HK-2 (cell line): ENCODE measurements around the gene IFT25.
"Not testable (repeated sequence)": the region's sequence is repeated elsewhere in the genome, so short reads cannot be mapped to it uniquely, and the experiment has no call there.

ENCODE experiments used
- DNase-seq: peaks from one replicate; pipeline ENCODE4 v3.0.0-alpha.2; 2018; ENCODE audit not compliant: unreplicated experiment

The IFT25 gene

DNA sequence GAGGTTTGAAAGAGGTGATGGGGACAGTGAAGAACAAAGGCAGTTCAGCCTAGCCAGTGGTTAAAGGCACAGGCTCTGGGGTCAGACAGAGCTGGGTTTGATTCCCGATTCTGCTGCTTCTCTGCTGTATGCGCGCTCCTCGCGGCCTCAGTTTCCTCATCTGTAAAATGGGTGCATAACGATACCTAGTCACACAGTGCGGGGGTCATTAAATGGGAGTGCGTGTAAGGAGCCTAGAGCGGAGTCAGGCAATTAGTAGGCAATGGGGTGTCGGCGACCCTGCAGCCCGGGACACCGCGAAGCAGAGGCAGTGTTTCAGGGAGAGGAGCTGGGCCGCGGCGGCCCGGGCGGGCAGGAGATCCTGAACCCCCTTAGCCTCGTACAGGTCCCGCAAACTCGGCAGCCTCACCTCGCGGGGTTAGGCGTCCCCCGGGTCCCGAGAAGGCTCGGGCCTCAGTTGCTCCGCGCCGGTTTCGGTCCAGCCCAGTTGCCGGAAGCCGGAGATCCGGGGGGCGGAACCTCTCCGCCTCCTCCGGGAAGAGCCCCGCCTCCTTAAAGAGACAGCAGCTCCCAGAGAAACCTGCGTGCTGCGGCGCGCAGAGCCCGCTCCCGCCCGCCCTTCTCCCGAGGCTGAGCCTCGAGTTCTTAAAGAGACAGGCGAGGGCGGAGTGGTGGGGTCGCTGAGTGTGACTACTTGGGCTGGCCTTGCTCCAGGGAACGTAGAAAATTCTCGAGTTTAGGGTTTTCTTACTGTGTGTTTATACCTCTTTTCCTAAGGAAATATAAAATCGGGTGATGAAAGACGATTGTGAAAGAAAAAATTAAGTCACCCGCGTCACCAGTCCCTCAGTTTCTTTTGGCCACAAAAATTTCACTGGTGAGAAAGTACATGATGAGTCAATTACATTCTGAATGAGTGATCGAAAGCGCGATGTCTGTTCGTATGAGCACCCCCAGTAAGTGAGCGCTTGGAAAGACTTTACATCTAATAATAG, 55.9 kb downstream of the IFT25 start, which contains the start of gene YIPF1:
TSS of gene YIPF1 (minus strand) at position 494 of the 995 bp plus-strand sequence. CDS start 860 bp downstream, outside the sequence.
- DNase-seq = peak; percentile 86

DNA sequence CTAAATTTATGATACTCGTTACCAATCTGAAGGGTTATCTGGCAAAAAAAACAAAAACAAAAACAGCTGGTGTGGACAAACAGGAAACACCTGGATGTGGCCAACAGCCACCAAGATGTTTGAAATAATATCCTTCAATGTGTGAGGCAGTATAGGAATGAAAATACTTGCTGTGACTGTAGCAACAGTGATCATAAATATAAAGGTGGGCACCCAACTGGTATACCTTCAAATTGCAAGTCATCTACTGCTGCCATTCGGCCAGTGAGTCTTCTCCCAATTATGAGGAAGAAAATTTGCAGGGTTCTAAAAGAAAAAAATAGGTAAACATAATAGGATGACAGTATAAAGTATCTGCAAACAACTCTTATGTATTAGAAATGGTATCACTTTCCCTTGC, 56.8 kb downstream of the IFT25 start:
- DNase-seq = no peak

DNA sequence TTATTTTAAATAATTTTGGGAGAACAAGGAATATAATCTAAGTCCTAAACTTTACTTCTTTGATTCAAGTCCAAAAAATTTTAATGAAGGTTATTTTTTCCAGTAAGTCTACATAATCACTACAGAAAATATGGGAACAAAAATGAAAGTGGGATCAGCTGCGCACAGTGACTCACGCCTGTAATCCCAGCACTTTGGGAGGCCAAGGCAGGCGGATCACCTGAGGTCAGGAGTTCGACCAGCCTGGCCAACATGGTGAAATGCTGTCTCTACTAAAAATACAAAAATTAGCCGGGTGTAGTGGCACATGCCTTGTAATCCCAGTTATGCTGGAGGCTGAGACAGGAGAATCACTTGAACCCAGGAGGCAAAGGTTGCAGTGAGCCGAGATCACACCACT, 61.9 kb downstream of the IFT25 start:
- DNase-seq = not testable (repeated sequence)

DNA sequence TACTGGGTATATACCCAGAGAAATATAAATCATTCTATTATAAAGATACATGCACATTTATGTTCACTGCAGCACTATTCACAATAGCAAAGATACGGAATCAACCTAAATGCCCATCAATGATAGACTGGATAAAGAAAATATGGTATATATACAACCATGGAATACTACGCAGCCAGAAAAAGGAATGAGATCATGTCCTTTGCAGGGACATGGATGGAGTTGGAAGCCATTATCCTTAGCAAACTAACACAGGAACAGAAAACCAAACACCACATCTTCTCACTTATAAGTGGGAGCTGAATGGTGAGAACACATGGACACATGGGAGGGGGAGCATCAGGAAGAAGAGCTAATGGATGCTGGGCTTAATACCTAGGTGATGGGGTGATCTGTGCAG, 63.6 kb downstream of the IFT25 start:
- DNase-seq = not testable (repeated sequence)

DNA sequence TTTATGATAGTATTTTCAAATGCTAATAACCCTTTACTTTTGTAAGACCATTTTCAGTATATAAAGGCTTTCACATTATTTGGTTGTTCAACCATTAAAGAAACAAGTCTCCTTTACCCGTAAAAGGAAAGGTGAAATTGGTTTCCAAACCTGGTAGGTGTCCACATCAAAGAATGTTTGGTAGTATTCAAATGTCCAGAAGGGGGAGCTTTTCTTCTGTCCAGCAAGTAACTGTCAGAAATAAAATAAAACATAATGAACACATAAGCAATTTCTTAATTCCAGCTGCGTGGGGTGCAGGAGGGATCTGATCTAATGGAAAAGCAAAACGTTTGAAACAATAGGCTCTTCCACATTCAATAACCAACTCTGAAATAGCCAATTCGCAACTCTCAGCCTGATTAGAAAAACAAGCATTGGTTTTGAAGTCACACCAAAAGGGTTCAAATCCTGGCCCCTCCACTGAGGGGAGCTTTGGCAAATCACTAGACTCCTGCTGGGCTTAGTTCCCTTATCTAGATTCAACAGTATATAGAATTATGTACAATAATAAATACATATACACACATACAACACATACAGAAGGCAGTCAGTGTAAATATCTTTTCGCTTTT, 66.9 kb downstream of the IFT25 start:
- DNase-seq = no peak

DNA sequence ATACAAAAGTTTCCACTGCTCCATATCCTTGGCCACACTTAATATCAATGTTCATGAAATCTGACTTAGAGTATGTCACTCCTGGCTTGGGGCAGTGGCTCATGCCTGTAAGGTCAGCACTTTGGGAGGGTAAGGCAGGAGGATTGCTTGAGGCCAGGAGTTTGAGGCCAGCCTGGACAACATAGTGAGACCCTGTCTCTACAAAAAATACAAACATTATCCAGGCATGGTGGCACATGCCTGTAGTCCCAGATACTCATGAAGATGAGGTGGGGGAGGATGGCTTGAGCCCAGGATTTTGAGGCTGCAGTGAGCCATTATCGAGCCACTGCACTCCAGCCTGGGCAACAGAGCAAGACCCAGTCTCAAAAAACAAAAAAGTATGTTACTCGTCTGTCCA, 70.3 kb downstream of the IFT25 start:
- not testable (repeated sequence) for DNase-seq

DNA sequence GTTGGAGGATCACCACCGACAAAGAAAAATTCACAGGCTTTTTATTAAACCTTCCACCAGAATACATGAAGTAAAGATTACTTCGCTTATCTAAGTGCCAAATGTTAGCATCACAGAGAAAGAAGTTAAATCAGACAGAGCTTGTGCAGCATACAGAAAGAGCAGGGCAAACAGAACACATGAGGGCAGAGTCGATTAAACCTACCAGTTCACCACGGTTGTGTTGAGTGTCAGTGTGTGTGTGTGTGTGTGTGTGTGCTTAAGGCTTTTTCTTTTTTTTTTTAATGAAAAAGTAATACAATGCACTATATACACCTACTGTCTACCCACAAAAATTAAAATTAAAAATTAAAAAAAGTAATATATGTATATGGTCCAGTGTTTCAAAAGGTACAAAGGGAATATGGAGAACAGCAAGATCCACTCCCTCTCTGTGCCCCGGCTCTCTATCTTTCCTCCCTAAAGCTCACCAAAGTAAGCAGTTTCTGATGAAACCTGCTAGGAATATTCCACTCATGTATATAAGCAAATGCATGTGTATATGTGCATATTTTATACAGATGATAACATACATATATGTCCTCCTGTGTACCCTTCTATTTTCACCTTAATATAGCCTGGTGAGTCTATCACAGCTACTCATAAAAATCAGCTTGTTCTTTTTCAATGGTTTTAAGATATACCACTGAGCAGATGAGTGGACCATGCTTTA, 73.6 kb downstream of the IFT25 start:
- DNase-seq = no peak
